HG03066 (cell line): ENCODE data around the gene MAPK14.
"Not testable (repeated sequence)": the region's sequence is repeated elsewhere in the genome, so short reads cannot be mapped to it uniquely, and the experiment has no call there.

Experiments
- ATAC-seq: cut with Tn5 transposase; IDR thresholded peaks from one replicate; pipeline ENCODE4 v1.9.1; 2021; ENCODE audit warnings: low read depth; ENCODE audit not compliant: unreplicated experiment

Gene MAPK14

DNA sequence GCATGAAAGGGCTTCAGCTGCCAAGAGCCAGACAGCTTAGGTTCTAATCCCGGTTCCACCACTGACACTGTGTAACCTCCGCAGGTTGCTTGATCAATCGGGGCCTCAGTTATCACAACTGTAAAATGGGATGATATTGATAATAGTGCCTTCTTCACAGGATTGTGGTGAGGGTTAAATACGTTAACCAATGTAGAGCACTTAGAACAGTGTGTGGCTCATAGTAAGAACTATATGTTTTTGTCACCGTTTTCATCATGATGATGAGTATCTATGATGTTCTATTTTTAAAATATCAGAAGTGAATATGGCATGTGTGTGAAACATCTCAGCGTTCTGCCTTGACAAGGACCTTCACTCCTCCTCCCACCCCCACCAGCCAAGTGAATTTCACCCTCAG is 92.4 kb downstream of the MAPK14 start:
- no peak for ATAC-seq

DNA sequence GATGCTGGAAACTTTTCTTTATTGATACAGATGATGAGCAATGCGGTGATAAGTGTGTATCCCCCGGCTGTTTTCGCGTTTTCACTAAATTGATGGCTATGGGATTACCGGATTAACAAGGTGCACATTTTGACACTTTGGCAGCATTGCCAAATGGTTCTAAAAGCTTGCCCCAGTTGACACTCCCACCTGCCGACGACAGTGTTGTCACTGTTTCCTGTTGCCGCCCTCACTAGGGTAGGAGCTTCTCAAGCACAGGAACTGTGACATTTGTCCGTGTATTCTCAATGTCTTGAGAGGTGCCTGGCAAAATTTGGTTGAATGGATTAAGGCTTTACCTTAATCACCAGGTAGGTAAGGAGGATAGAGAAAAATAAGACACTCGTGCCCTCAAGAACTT is 92.9 kb downstream of the MAPK14 start:
- no peak for ATAC-seq

DNA sequence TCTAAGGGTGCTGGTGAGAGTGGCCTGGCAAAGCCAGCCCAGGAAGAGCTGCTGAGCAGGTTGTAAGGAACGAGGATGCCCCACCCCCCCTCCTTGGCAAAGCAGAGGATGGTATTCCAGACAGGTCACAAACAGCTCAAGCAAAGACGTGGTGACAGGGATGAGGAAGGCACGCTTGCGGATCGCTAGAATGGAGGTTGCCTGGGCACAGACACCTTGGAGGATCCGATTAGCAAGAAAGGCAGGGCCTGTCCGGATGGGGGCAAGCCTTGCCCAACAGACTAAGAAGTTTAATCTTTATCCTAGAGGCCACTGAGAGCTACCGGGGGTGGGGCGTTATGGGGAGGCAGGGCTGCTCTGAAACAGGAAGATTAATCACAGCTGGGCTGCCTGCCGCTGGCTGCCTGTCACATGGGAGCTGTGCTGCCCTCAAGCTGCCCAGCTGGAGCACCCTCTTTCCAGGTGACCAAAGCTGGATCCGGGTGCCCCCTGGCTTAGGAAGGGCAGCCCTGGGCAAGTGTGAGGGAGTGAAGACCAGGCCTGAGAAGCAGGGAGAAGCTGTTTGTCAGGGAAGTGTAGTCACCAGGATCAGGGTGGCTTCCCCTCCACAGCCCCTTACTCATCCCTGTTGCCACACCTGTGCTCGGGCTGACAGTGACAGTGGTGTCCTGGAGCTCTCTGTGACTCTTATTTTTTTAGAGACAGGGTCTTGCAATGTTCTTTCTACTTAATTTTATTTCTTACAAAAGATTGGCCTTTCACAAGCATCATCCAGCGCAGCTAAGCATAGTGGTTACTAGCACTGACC is 93.6 kb downstream of the MAPK14 start:
- no peak for ATAC-seq

DNA sequence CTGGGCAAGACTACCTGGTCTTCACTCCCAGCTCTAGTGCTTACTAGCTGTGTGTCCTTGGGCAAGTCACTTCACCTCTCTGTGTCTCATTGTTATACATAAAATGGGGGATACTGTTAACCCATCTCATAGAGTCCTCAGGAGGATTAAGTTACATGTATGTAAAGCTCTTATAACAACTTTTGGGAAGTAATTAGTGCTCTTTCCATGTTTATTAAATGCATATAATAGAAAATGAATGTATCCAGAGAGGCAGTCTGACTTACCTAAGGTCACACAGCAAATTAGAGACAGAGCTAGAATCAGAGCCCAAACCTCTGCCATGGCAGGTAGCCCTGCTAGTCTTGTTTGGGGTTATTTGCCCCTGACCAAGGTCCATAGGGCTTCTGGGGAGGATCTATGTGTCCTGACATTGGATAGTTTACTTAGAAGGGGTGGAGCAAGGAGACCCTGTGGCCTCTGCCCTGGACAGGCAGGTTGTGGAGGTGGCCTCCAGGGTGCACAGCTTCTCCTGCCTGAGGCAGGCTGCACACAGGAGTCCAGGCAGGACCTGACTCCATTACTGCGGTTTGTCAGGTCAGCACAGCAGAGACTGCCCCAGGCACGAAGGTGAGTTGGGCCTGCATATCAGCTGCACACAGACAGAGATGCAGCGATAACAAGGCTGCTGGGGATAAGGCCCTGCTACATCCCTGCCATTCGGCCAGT is 94.3 kb downstream of the MAPK14 start:
- ATAC-seq = no peak

DNA sequence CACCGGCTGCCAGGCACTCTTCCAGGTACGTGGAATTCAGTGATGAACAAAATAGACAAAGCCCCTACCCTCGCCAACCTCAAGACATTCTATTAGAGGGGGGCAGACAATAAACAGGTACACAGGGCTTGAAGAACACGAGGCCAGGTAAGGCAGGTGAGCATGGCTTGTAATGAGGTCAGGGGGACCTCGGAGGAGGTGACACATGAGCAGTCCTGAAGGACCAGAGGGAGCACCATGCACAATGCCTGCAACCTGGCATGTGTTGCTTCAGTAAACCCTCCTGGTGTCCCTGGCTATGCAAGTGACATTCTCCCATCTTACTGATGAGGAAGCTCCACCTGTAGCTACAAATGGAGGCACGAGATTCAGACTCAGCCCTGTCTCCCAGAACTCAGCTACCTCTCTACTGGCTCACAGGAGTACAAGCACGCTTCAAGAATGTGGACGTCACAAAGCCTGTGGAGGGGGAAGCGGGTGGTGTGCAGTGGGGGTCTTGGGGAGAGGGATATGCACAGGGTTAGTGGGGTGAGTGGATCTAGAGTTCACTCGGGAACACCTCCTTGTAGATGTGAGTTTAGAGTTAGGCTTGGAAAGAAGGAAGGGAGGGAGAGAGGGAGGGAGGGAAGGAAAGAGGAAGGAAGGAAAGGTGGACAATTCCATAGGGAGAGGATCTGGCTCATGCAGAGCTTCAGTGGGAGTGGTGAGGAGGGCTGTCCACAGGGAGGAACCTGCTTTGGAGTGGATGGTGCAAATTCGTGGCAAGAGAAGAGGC is 95.1 kb downstream of the MAPK14 start:
- ATAC-seq = no peak

DNA sequence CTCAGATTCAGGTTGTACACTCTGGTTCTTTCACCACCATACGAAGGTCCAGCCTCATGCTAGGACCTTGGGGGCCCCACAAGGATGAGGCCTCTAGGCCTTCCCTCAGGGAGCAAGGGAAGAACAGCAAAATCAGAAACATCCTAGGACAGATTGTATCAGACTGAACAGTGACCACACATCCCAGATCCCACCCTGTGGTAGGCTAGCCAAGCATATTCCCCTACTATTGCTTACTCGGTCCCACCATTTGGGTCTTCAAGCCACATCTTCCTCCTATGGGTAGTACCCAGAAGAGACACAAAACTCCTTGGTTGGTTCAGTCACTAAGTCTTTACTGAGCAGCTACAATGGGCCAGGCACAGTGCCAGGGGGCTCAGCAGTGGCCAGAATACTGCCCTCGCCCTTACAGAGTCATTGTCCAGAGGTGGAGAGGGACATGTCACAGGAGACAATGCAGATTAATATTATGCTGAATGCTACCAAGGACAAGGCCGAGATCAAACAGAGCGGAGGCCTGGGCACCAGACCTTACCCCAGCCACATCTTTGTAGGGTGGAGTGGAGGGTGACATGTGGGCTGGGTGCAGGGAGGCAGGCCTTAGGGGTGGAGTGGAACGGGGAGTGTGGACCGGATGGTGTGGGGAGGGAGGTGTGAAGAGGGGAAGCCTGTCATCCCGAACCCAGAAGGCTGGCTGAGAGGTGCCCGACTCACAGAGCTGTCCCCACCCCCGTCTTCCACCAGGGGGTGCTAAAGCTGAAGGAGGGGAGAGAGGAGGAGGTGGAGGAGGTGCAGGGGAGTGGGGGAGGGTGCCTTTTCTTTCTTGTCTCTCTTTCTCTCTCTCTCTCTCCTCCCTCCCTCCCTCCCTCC is 95.9 kb downstream of the MAPK14 start:
- ATAC-seq = peak; percentile 78

DNA sequence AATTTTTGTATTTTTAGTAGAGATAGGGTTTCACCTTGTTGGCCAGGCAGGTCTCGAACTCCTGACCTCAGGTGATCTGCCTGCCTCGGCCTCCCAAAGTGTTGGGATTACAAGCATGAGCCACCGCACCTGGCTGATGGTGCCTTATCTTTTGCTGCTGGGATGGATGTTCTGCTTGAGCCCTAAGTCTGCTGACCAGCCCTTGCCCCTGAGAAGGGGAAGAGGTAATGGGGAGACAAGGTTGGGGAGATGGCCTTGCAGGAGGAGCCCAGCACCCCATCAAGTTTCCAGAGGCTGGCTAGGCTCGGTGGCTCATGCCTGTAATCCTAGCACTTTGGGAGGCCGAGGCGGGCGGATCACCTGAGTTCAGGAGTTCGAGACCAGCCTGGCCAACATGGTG is 96.7 kb downstream of the MAPK14 start:
- not testable (repeated sequence) for ATAC-seq

DNA sequence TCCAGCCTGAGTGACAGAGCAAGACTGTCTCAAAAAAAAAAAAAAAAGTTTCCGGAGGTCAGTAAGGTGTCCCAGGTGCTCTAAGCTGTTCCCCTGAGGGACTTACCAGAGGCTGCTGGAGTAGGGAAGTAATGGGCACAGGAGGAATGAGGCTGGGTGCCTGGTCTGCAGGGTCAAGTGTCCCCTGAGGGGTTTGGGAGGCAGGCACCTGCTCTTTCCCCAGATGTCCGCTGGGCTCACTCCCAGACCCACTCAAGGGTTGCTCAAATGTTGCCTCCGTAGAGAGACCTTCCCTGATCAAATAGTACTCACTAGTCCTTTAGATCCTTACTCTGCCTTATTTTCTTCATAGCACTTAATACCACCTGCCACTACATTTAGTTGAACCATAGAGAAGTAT is 97.3 kb downstream of the MAPK14 start:
- ATAC-seq = no peak

DNA sequence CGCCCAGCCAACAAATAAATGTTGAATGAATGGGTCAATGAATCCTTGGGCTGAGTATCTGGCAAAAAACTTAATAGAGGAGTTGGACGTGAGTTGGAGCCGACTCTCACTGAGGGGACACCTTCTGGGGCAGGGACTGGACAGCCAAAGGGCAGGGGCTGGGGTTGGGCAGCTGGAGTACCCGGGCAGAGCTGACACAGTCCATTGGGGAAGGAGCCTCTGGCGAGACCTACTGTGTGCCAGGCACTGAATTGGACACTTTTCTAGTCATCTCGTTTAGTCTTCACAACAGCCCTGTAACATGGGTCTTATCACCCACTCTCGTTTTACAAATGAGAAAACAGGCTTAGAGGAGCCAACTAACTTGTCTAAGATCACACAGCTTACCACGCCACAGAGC is 98.0 kb downstream of the MAPK14 start:
- no peak for ATAC-seq

DNA sequence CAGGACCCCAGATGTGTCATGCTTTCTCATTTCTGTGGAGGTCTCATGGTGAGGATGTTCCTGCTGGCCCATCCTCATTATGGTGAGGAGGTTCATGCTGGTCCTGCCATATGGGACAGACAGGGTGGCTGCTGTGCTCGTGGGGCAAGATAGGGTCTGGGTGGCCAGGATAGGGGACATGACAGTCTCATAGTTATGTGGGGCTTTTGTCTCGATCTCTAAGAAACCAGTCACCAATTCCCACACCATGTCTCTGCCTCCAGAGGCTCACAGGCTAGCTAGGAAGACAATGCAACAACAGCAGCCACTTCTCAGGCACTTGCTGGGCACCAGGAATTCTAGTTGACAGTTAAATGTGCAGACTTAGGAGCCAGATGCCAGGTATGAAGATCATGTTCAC is 98.5 kb downstream of the MAPK14 start:
- ATAC-seq = no peak

DNA sequence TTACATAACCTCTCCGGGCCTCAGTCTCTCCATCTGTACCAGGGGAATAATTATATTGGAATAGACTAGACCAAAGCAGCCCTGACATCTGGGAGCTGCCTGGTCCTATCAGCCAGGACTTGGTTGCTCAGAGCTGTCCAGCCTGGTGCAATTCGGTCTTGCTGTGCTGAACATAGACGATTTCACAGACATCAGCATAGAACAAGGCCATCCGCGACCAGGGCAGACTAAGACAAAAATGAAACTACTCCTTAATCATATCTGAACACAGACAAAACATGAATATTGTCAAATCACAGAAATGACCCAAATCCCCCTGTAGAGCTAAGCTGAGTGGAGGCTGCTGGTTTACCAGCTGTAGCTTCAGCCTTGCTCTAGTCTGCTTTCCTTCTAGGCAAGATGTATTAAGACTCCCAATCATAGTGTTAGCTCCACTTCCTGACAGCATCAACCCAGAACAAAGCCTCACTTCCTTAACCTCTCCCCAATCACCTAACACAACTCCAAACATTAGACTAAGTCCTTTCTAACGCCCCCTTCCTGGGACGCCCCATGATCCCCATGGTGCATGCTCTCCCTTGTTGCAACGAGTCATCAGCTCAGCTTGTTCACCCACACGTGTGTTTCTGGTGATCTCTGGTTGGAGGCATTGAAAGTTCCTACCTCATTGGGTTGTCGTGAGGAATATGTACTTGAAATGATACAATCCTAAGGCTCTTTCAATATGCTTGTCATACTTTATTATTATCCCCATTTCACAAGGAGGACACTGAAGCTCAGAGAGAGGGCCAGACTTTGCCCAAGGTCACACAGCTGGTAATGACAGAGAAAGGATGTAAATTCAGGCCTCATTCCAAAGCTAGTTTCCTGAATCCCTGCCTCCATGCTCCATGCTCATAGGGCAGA is 99.2 kb downstream of the MAPK14 start:
- ATAC-seq = no peak

DNA sequence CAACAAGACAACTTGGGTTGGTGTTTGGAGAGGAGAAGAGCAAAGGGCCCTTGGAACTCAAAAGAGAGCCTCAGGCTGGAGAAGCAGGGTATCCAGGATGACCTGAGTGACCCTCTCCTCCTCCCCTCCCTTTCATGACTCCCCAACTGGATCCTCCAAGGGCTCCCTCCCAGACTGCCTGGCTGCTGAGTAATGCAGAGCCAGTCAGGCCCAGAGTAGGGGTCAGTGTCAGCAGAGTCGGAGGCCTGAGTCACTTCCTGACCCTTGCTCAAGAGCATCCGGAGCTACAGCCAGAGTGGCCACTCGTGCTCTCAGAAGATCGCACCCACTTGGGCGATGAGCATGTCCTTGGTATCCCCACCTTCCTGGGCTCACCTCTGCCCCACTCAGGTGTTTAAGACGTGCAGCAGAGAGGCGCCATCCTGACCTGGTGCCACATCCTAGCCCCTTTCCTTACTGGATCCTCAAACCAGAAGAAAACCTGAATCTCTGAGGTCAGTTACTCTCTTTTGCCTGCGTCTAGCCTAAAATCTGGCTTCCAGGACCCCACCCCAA is 99.9 kb downstream of the MAPK14 start:
- no peak for ATAC-seq

DNA sequence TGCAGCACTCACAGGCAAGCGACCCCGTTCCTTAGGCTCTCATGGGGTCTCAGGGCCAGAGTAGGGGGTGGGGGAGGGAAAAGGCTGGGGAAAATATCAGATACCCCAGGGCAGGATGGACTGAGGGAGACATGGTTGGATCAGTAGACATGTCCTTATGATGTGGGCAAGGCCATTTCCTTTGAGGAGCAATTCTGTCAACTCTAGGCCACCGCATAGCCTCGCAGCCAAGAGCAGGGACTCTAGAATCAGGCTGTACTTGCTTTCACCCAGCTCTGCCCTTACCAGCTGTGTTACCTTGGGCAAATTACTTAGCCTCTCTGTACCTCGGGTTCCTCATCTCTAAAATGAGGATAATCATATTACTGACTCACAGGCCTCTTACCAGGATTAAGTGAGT is 100.5 kb downstream of the MAPK14 start:
- no peak for ATAC-seq

DNA sequence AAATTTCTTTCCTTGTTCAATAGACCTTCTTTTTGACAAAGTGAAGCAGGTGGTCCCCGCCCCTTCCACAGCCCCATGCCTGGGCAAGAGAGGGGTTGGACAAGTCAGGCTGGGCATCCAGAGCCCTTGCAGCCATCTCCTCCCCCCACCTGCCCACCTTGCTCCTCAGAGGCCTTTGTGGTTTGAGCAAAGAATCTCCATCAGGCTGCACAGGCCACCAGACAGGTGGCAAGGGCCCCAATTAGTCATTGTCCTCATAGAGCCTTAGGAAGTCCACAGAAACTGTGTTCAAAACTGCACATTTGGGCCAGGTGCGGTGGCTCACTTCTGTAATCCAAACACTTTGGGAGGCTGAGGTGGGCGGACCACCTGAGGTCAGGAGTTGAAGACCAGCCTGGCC is 101.2 kb downstream of the MAPK14 start:
- no peak for ATAC-seq

DNA sequence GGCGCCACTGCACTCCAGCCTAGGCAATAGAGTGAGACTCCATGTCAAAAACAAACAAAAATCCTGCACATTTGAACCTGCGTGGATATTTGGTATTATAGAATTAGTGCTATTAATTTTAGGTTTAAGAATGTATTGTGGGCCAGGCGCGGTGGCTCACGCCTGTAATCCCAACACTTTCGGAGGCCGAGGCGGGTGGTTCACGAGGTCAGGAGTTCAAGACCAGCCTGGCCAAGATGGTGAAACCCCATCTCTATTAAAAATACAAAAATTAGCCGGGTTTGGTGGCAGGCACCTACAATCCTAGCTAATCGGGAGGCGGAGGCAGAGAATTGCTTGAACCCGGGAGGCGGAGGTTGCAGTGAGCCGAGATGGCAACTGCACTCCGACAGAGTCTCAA is 101.7 kb downstream of the MAPK14 start:
- not testable (repeated sequence) for ATAC-seq

DNA sequence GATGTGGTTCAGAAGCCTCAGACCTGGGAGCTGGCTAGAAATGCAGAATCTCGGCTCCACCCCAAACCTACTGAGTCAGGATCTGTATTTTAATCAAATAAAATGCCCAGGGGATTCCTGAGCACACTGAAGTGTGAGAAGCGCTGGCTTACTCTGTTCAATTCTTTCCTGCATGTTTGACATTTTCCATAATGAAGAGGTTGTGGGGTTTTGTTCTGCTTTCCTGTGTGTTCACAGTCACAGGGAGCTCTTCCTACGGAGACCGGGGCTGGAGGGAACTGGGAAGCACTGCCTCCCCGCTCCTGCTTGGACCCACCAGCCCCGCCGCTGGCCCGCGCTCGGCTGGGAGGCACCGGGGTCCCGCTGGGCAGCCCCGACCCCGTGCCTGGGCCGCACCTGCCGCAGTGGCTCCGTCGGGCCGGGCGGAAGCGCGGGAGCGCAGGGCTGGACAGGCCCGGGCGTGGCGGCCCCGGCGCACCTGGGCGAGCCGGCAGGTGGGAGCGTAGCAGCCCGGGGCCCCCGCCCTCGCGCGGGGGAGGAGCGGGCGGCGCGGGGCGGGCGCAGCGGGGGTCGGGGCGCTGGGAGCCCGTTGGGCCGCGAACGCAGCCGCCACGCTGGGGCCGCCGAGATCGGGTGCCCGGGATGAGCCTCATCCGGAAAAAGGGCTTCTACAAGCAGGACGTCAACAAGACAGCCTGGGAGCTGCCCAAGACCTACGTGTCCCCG is 102.5 kb downstream of the MAPK14 start, which contains the start of gene MAPK13:
TSS of gene MAPK13 (plus strand) at position 573 of the 726 bp plus-strand sequence. CDS start at position 643, 70 bp downstream.
- ATAC-seq = no peak

DNA sequence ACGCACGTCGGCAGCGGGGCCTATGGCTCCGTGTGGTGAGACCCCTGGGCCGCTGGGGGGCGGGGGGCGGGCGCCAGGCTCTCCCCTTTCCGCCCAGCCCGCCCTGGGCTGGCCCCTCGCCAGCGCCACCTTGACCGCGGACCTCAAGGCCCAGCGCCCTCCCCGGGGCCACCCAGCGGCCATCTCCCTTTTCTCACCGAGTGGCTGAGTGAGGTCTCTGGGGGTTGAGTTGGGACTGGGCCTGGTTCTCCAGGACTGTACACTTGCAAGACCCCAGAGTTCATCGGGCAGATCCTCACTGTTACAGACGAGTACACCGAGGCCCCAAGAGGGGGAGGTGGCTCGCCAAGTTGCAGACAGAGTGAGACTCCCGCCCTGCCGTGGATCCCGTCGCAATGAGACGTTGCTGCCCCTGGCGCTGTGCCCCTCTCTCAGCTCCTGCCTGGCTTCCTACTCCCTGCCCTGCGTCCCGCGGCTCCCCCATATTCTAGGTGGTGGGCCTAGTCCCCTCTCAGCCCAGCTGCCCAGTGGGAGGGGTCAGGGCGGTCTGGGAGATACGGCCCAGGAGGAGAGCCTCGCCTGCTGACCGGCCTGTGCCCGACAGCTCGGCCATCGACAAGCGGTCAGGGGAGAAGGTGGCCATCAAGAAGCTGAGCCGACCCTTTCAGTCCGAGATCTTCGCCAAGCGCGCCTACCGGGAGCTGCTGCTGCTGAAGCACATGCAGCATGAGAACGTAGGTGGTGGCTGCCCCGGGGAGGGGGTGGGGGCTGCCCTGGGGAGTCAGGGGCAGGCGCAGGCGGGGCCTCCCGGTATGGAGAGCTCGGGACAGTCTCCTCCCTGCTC is 103.3 kb downstream of the MAPK14 start:
- ATAC-seq = no peak
